A549 (cell line): ENCODE measurements around the gene KIF26A. TPM values are rescaled to one million over a fixed set of nuclear protein-coding genes. Genes with fewer than 3 reads are reported as not detected.

Experiments
- ATAC-seq, 2 experiments: fragments of 200-7000 bp in 1 of 2; fragments of >200 bp in 1 of 2; cut with Nextera tagmentation in 1 of 2; cut with Tn5 transposase in 1 of 2; 3 replicates each; pipeline versions ENCODE4 v1.8.0 to v1.9.1; 2018 to 2020; ENCODE audit warnings: mild to moderate bottlenecking in 1 of 2, moderate library complexity in 1 of 2
- CTCF ChIA-PET: fragments of 300-600 bp; sonication (Branson Sonifier 250); formaldehyde crosslinking; extraction: SDS; loops from one replicate; lab custom pipeline; 2021; ENCODE audit warnings: antibody characterized with exemption, inconsistent platforms; lab: Yijun Ruan, JAX
- POLR2A ChIA-PET: fragments of 350-600 bp; formaldehyde crosslinking; extraction: SDS; loops from one replicate; lab custom pipeline; 2021; ENCODE audit warnings: antibody characterized with exemption, inconsistent platforms; lab: Yijun Ruan, JAX
- DNase-seq, 2 experiments: peaks; one replicate each; pipeline versions ENCODE4 v3.0.0 to v3.0.0-alpha.2; 2011 to 2016; ENCODE audit warnings: low read depth in 1 of 2, low spot score in 1 of 2
- FAIRE-seq: peaks from 2 replicates; lab custom pipeline; 2011; peaks lifted over from hg19 to GRCh38; lab: Jason Lieb, UNC
- H3K27ac ChIP-seq, 2 experiments: fragments of >200 bp; sonication (Bioruptor Twin); formaldehyde crosslinking; 3 replicates each; pipeline ENCODE4 v1.5.1; 2016 to 2017
- H3K4me1 ChIP-seq: fragments of >200 bp; sonication (Bioruptor Twin); formaldehyde crosslinking; 3 replicates; pipeline ENCODE4 v1.6.1; 2016
- H3K4me2 ChIP-seq: fragments of >200 bp; sonication (Bioruptor Twin); formaldehyde crosslinking; 3 replicates; pipeline ENCODE4 v1.6.1; 2016
- H3K4me3 ChIP-seq: fragments of >200 bp; sonication (Bioruptor Twin); formaldehyde crosslinking; 3 replicates; pipeline ENCODE4 v1.5.1; 2016
- H3K9me3 ChIP-seq: fragments of >200 bp; sonication (Bioruptor Twin); formaldehyde crosslinking; 3 replicates; pipeline ENCODE4 v1.6.1; 2016
- ATOH8 ChIP-seq: fragments of 250-450 bp; sonication (Bioruptor Pico); IDR thresholded peaks from 2 replicates; pipeline ENCODE4 v1.5.0; 2020; ENCODE audit warnings: low read depth, mild to moderate bottlenecking, moderate library complexity
- BCL3 ChIP-seq: fragments of >200 bp; sonication (Bioruptor Twin); formaldehyde crosslinking; IDR thresholded peaks from 3 replicates; pipeline ENCODE4 v1.6.1; 2016
- CBX8 ChIP-seq: fragments of 200-600 bp; sonication (generic); IDR thresholded peaks from 2 replicates; pipeline ENCODE4 v1.6.1; 2016
- CEBPB ChIP-seq, 2 experiments: fragments of >200 bp in 1 of 2; sonication (Bioruptor Twin) in 1 of 2; formaldehyde crosslinking in 1 of 2; IDR thresholded peaks; 2 replicates each; pipeline ENCODE4 v1.6.1; 2012 to 2016
- CHD4 ChIP-seq: fragments of 200-600 bp; sonication (generic); IDR thresholded peaks from 2 replicates; pipeline ENCODE4 v1.6.1; 2016; ENCODE audit warnings: antibody characterized with exemption, mild to moderate bottlenecking, borderline replicate concordance
- CTCF ChIP-seq: fragments of >200 bp; sonication (Bioruptor Twin); formaldehyde crosslinking; IDR thresholded peaks from 3 replicates; pipeline ENCODE4 v1.5.1; 2016
- EHMT2 ChIP-seq: fragments of 200-600 bp; sonication (generic); IDR thresholded peaks from 2 replicates; pipeline ENCODE4 v1.6.1; 2016; ENCODE audit warnings: antibody characterized with exemption, low read depth, mild to moderate bottlenecking, moderate library complexity
- ELK1 ChIP-seq: fragments of 150-350 bp; IDR thresholded peaks from 2 replicates; pipeline ENCODE4 v1.6.1; 2014; ENCODE audit warnings: low read depth, mild to moderate bottlenecking, low read length
- ESRRA ChIP-seq: fragments of 150-350 bp; IDR thresholded peaks from 2 replicates; pipeline ENCODE4 v1.6.1; 2014; ENCODE audit warnings: mild to moderate bottlenecking, low read length, borderline replicate concordance
- FOSB ChIP-seq: fragments of 250-450 bp; sonication (Bioruptor Pico); IDR thresholded peaks from 2 replicates; pipeline ENCODE4 v1.5.0; 2020; ENCODE audit warnings: mild to moderate bottlenecking, moderate library complexity
- GATA3 ChIP-seq: IDR thresholded peaks from 2 replicates; pipeline ENCODE4 v1.6.1; 2012; ENCODE audit warnings: borderline replicate concordance
- HDAC2 ChIP-seq: fragments of 200-600 bp; sonication (generic); IDR thresholded peaks from 2 replicates; pipeline ENCODE4 v1.6.1; 2016
- HMGXB4 ChIP-seq: fragments of 250-450 bp; sonication (Bioruptor Pico); IDR thresholded peaks from 2 replicates; pipeline ENCODE4 v1.5.0; 2021; ENCODE audit warnings: mild to moderate bottlenecking, moderate library complexity, borderline replicate concordance
- HOXB13 ChIP-seq: fragments of 250-450 bp; sonication (Bioruptor Pico); IDR thresholded peaks from 2 replicates; pipeline ENCODE4 v1.5.0; 2020; ENCODE audit warnings: low read depth, mild to moderate bottlenecking, moderate library complexity
- HOXB5 ChIP-seq: fragments of 250-450 bp; sonication (Bioruptor Pico); IDR thresholded peaks from 2 replicates; pipeline ENCODE4 v1.5.0; 2020; ENCODE audit warnings: mild to moderate bottlenecking, moderate library complexity
- JUN ChIP-seq, 2 experiments: fragments of >200 bp; sonication (Bioruptor Twin); formaldehyde crosslinking; IDR thresholded peaks; 2 replicates in 1 of 2; 3 replicates in 1 of 2; pipeline ENCODE4 v1.6.1; 2016 to 2017
- JUNB ChIP-seq: fragments of >200 bp; sonication (Bioruptor Twin); formaldehyde crosslinking; IDR thresholded peaks from 2 replicates; pipeline ENCODE4 v1.6.1; 2016
- KDM1A ChIP-seq: fragments of 200-600 bp; sonication (generic); IDR thresholded peaks from 2 replicates; pipeline ENCODE4 v1.6.1; 2016; ENCODE audit warnings: low read depth, mild to moderate bottlenecking
- RAD21 ChIP-seq, 2 experiments: fragments of >200 bp in 1 of 2; sonication (Bioruptor Twin) in 1 of 2; formaldehyde crosslinking in 1 of 2; IDR thresholded peaks in 1 of 2; conservative IDR thresholded peaks in 1 of 2; 2 replicates in 1 of 2; 3 replicates in 1 of 2; pipeline ENCODE4 v1.6.1; 2012 to 2018; ENCODE audit warnings: inconsistent platforms in 1 of 2
- RARB ChIP-seq: fragments of 250-450 bp; sonication (Bioruptor Pico); IDR thresholded peaks from 2 replicates; pipeline ENCODE4 v1.8.0; 2021; ENCODE audit warnings: mild to moderate bottlenecking, moderate library complexity
- RFX5 ChIP-seq: fragments of 450-650 bp; IDR thresholded peaks from 2 replicates; pipeline ENCODE4 v1.7.1; 2014; ENCODE audit warnings: antibody characterized with exemption, mild to moderate bottlenecking, moderate library complexity
- TFCP2L1 ChIP-seq: fragments of 250-450 bp; sonication (Bioruptor Pico); IDR thresholded peaks from 2 replicates; pipeline ENCODE4 v1.5.0; 2021; ENCODE audit warnings: mild to moderate bottlenecking
- ZC3H11A ChIP-seq: fragments of 450-650 bp; IDR thresholded peaks from 2 replicates; pipeline ENCODE4 v1.6.1; 2014; ENCODE audit warnings: antibody characterized with exemption, mild to moderate bottlenecking
- ZFP36 ChIP-seq: fragments of 450-650 bp; IDR thresholded peaks from 2 replicates; pipeline ENCODE4 v1.6.1; 2014; ENCODE audit warnings: borderline replicate concordance; ENCODE audit not compliant: partially characterized antibody
- ZSCAN20 ChIP-seq: fragments of 250-450 bp; sonication (Bioruptor Pico); IDR thresholded peaks from 2 replicates; pipeline ENCODE4 v1.8.0; 2022; ENCODE audit warnings: mild to moderate bottlenecking, moderate library complexity
- WGBS: methylation state at CpG from one replicate; pipeline ENCODE4 v1.1.6; 2017; ENCODE audit errors: missing lambda C conversion rate; 5-methylcytosine and 5-hydroxymethylcytosine counted together
- polyA plus RNA-seq, 4 experiments: library from polyadenylated mRNA; depleted of rRNA in 3 of 4; stranded (reverse); fragments of >200 nt; fragmentation: RNase III in 1 of 4; extraction: RNeasy Plus Mini Kit Qiagen cat#74134 plus additional on column Dnase treatment in 1 of 4; gene quantifications; 2 replicates in 3 of 4; 3 replicates in 1 of 4; pipeline ENCODE4 v1.2.3, GENCODE V29; 2011 to 2017

Gene KIF26A
- polyA plus RNA-seq, 2 of the 4 experiments (the other 2 are of a cell fraction), result 0.28 to 2.3 TPM

- CTCF ChIA-PET, result no interaction called here
- WGBS, result 67% methylated on average over 11 of the region's 27 CpGs
- no peak for FAIRE-seq
- TF ChIP-seq HMGXB4 (CRISPR knock-in tag), result no peak
- TF ChIP-seq RARB, result no peak
- TF ChIP-seq GATA3, result no peak
- TF ChIP-seq KDM1A, result no peak
- no peak for TF ChIP-seq ZSCAN20 (CRISPR knock-in tag)
- TF ChIP-seq HDAC2, result no peak
- no peak for TF ChIP-seq HOXB5 (CRISPR knock-in tag)
- TF ChIP-seq ZC3H11A, result no peak
- TF ChIP-seq EHMT2, result no peak
- TF ChIP-seq CEBPB (IDR thresholded peaks at IDR 0.05), result no peak
- TF ChIP-seq, all 56 proteins: peak for 0
- DNase-seq (no peak), ATAC-seq (no peak)
- POLR2A ChIA-PET, result no interaction called here
- Histone ChIP-seq H3K4me1 (peaks cover 5% of the 10 kb centered on the region; the same call in 1 of the 3 replicates), H3K9me3 (no peaks in the 10 kb centered on the region), H3K4me3 (no peak overlapping the region), H3K4me2 (no peak overlapping the region), H3K27ac (no peak overlapping the region)
These were observed 48.9 kb downstream of the KIF26A start for GRCh38 chr14:104187121-104187889.

- ATAC-seq, result no peak
- 70% methylated on average over 13 of the region's 27 CpGs for WGBS
- FAIRE-seq, result no peak
- CTCF ChIA-PET, result no interaction called here
- DNase-seq, result no peak
- H3K4me2 ChIP-seq, result no peak overlapping the region
- H3K9me3 ChIP-seq, result no peaks in the 10 kb centered on the region
- TF ChIP-seq HMGXB4 (CRISPR knock-in tag), result no peak
- no peak for TF ChIP-seq RFX5
- TF ChIP-seq ATOH8 (CRISPR knock-in tag), result no peak
- no peak for TF ChIP-seq RARB
- TF ChIP-seq HOXB5 (CRISPR knock-in tag), result no peak
- no peak for TF ChIP-seq ZFP36
- TF ChIP-seq CHD4, result no peak
- TF ChIP-seq HOXB13 (CRISPR knock-in tag), result no peak
- no peak for TF ChIP-seq EHMT2
- no peak for TF ChIP-seq ESRRA
- TF ChIP-seq JUN (IDR thresholded peaks at IDR 0.05), result no peak
- no peak for TF ChIP-seq RAD21 (conservative IDR thresholded peaks at IDR 0.05 in 1 of 2, IDR thresholded peaks at IDR 0.05 in 1 of 2)
- TF ChIP-seq CTCF, result no peak
- TF ChIP-seq BCL3, result no peak
- no peak for TF ChIP-seq JUNB
- TF ChIP-seq CBX8, result no peak
- TF ChIP-seq TFCP2L1 (CRISPR knock-in tag), result no peak
- no peak for TF ChIP-seq FOSB
- TF ChIP-seq ELK1, result no peak
- TF ChIP-seq HDAC2, result no peak
- no peak overlapping the region for H3K4me3 ChIP-seq
- peaks cover 5% of the 10 kb centered on the region; the same call in 1 of the 3 replicates for H3K4me1 ChIP-seq
- no peak overlapping the region for H3K27ac ChIP-seq
- POLR2A ChIA-PET, result no interaction called here
These were observed 49.7 kb downstream of the KIF26A start for GRCh38 chr14:104187931-104188726.
